C4-2B (cell line): Measurements from ENCODE around the gene RPS6KA4.
A peak's percentile ranks its signal among the peaks of the same experiment; 100 is the strongest.

Experiments
- H3K27ac ChIP-seq: fragments of 450-650 bp; 2 replicates; pipeline ENCODE4 v1.5.1; 2017
- ZFX ChIP-seq: fragments of 450-650 bp; IDR thresholded peaks from 2 replicates; pipeline ENCODE4 v1.6.1; 2017
- TF ChIP-seq, protein P1 (sequence below): fragments of 450-650 bp; conservative IDR thresholded peaks from 2 replicates; pipeline ENCODE4 v1.5.1; 2017; ENCODE audit warnings: mild to moderate bottlenecking

Gene RPS6KA4

DNA sequence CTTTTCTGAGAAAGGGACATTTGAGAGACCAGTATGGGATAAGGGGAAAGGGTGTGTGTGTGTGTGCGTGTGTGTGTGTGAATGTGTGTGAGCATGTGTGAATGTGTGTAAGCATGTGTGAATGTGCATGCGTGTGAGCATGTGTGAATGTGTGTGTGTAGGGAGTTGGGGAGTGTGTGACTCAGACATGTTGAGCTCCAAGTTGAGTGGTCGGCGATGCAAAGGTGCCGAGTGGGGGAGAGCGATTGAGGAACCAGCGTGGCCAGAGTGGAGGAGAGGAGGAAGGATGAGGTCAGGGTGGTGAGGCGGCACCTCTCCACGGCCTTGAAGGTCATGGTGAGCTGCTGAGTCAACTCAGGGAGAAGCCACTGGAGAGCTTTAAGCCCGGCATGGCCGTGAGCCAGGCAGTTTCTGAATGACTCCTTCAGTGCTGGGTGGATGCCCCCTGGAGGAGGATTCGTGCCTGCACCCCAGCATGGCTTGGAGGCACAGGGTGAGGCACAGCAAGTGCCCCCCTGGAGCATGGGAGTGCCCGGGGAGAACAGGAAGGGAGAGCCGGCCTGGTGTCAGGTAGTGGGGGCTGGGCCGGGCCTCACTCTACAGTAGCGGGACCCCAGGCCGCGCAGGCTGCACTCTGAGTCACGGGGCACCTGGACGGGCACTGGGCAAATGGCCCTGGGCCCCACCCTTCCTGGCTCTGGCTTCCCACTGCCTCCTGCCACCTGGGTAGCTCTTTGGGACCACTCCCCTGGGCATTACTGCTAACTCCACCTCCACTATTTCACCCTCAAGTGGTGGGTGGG, 27.2 kb upstream of the RPS6KA4 start:
- peak overlapping the region; percentile 13 for H3K27ac ChIP-seq
- TF ChIP-seq, protein P1, sequence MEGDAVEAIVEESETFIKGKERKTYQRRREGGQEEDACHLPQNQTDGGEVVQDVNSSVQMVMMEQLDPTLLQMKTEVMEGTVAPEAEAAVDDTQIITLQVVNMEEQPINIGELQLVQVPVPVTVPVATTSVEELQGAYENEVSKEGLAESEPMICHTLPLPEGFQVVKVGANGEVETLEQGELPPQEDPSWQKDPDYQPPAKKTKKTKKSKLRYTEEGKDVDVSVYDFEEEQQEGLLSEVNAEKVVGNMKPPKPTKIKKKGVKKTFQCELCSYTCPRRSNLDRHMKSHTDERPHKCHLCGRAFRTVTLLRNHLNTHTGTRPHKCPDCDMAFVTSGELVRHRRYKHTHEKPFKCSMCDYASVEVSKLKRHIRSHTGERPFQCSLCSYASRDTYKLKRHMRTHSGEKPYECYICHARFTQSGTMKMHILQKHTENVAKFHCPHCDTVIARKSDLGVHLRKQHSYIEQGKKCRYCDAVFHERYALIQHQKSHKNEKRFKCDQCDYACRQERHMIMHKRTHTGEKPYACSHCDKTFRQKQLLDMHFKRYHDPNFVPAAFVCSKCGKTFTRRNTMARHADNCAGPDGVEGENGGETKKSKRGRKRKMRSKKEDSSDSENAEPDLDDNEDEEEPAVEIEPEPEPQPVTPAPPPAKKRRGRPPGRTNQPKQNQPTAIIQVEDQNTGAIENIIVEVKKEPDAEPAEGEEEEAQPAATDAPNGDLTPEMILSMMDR: no peak; the same call in 1 of the 2 replicates
- TF ChIP-seq ZFX: no peak

DNA sequence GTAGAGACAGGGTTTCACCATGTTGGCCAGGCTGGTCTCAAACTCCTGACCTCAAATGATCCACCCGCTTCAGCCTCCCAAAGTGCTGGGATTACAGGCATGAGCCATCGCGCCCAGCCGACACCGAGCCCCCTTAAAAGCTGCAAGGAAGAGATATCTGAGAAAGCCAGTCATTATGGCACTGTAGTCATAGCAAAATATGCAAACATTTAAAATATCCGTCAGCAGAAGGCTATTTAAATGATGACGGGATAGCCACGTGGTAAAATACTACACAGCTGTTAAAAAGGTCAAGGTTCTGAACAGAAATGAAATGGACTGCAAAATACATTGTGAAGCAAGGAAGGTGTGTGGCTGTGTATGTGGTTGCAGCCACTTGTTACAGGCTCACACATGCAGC, 25.4 kb upstream of the RPS6KA4 start:
- no peak overlapping the region for H3K27ac ChIP-seq
- TF ChIP-seq, protein P1: no peak
- TF ChIP-seq ZFX: no peak

DNA sequence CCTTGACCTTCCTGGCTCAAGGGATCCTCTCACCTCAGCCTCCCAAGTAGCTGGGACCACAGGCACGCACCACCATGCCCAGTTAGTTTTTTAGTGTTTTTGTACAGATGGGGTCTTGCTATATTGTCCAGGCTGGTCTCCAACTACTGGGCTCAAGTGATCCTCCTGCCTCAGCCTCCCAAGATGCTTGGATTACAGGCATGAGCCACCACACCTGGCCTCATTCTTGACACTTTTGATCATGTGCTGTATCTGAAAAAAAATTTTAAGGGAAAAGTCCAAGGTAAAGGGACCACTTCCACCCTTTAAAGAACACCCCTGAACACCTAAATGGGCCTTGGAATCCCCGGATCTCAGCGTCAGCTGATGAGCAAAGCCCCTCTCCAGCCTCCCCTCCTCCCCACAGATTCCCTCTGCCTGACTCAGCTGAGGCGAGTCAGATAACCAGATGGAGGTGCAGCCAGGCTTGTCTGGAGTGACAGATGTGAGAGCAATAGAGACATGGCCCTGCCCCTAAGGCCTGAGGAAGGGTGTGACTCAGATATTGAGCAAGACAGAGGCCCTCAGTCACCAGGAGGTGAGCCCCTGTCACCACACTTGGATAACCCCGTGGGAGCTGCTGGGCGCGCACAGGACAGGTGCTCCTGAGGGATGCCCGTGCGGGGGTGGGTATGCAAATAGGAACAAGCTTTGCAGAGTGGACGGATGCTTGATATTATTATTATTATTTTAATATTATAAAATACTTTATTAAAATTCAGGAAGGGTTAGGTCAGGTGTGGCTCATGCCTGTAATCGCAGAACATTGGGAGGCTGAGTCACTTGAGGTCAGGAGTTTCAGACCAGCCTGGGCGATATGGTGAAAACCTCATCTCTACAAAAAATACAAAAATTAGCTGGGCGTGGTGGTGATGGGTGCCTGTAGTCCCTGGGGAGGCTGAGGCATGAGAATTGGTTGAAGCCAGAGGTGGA, 23.9 kb upstream of the RPS6KA4 start:
- no peak overlapping the region for H3K27ac ChIP-seq
- TF ChIP-seq ZFX: no peak
- TF ChIP-seq, protein P1: no peak

DNA sequence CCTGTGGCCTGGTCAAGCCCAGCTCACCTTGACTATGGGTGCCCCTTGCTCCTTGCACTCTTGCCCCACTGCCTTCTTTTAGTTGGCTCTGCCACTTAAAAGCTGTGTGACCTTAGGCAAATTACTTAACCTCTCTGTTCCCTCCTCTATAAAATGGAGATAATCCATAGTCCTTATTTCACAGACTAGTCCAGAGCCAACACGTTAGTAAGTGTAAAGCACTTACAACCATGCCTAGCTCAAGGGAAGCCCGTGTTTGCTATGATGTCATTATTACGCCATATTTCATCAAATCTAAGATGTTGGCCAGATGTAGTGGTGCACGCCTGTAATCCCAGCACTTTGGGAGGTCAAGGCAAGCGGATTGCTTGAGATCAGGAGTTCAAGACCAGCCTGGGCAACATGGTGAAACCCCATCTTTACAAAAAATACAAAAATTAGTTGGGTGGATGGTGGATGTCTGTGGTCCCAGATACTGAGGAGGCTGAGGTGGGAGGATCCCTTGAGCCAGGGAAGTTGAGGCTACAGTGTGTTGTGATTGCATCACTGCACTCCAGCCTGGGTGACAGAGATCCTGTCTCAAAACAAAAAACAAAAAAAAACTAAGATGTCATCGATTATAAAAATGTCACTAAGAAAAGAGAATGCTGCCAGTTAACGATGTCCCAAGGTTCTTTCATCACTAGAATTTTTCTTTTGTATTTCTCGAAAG, 21.3 kb upstream of the RPS6KA4 start:
- TF ChIP-seq ZFX: no peak
- TF ChIP-seq, protein P1: no peak
- no peak overlapping the region for H3K27ac ChIP-seq

DNA sequence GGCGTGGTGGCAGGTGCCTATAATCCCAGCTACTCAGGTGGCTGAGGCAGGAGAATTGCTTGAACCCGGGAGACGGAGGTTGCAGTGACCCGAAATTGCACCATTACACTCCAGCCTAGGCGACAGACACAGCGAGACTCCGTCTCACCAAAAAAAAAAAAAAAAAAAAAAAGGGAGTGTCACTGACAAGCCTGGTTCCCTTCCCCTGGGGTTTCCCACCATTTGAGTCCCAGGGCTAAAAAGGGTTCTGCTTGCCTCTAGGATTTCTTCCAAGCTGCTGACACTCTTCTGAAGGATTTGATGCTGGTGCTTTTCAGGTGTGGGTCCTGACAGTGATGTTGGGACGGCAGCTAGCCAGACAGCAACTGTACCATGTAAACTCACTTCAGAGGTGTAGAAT, 20.2 kb upstream of the RPS6KA4 start:
- H3K27ac ChIP-seq: no peak overlapping the region
- no peak for TF ChIP-seq ZFX
- TF ChIP-seq, protein P1: no peak

DNA sequence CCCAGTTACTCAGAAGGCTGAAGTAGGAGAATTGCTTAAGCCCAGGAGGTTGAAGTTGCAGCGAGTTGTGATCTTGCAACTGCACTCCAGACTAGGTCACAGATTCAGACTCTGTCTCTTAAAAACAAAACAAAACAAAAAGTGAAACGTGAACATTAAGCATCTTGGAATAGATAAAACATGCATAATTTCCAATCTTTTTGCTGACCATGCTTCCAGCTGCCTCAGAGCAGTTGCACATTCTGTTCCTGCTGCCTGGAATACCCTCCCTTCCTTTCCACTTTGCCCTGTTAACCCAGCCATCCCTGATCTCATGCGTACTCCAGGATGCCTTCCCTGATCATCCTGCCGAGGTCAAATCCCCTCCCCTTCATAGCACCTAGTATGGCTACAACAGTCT, 19.7 kb upstream of the RPS6KA4 start:
- no peak overlapping the region for H3K27ac ChIP-seq
- TF ChIP-seq, protein P1: no peak
- TF ChIP-seq ZFX: no peak
